HPDE6-E6E7 (cell line): ENCODE data around the gene RPTOR.

ENCODE experiments used
- DNase-seq: peaks from one replicate; pipeline ENCODE4 v3.0.0; 2011; ENCODE audit warnings: missing footprints; ENCODE audit errors: extremely low spot score

Gene RPTOR

GRCh38 chr17:80890196-80890920 is 345.7 kb downstream of the RPTOR start:
- DNase-seq: no peak

- peak; percentile 71 for DNase-seq
Observed at GRCh38 chr17:80890921-80891396, 346.3 kb downstream of the RPTOR start.

- DNase-seq: peak; percentile 79
Observed at GRCh38 chr17:80891397-80892018, 346.9 kb downstream of the RPTOR start.

GRCh38 chr17:80892019-80892855 is 347.6 kb downstream of the RPTOR start:
- peak; percentile 98 for DNase-seq

GRCh38 chr17:80892900-80893603 is 348.4 kb downstream of the RPTOR start:
- DNase-seq: peak; percentile 85

- no peak for DNase-seq
Observed at GRCh38 chr17:80893604-80894438, 349.2 kb downstream of the RPTOR start.

GRCh38 chr17:80894439-80894721 is 349.7 kb downstream of the RPTOR start:
- DNase-seq: no peak

- no peak for DNase-seq
Observed at GRCh38 chr17:80894726-80895125, 350.1 kb downstream of the RPTOR start.

- DNase-seq: no peak
Observed at GRCh38 chr17:80895366-80895765, 350.7 kb downstream of the RPTOR start.

- no peak for DNase-seq
Observed at GRCh38 chr17:80898716-80899115, 354.1 kb downstream of the RPTOR start.

GRCh38 chr17:80899402-80900268 is 355.0 kb downstream of the RPTOR start:
- peak; percentile 13 for DNase-seq

- DNase-seq: peak; percentile 81
Observed at GRCh38 chr17:80901319-80901718, 356.7 kb downstream of the RPTOR start.

- DNase-seq: no peak
Observed at GRCh38 chr17:80902197-80902962, 357.7 kb downstream of the RPTOR start.

GRCh38 chr17:80902963-80903611 is 358.4 kb downstream of the RPTOR start:
- no peak for DNase-seq

GRCh38 chr17:80904036-80904753 is 359.6 kb downstream of the RPTOR start:
- DNase-seq: no peak

- no peak for DNase-seq
Observed at GRCh38 chr17:80905586-80906230, 361.1 kb downstream of the RPTOR start.

- no peak for DNase-seq
Observed at GRCh38 chr17:80906364-80907259, 362.0 kb downstream of the RPTOR start.
